NCI-H1092 treated with DMSO at 0.1 percent for 48 hours (cell line): ENCODE measurements around the gene PM20D2.

Source experiments
- DNase-seq: peaks from one replicate; lab custom pipeline; 2025; lab: John Stamatoyannopoulos, UW

Gene PM20D2

DNA sequence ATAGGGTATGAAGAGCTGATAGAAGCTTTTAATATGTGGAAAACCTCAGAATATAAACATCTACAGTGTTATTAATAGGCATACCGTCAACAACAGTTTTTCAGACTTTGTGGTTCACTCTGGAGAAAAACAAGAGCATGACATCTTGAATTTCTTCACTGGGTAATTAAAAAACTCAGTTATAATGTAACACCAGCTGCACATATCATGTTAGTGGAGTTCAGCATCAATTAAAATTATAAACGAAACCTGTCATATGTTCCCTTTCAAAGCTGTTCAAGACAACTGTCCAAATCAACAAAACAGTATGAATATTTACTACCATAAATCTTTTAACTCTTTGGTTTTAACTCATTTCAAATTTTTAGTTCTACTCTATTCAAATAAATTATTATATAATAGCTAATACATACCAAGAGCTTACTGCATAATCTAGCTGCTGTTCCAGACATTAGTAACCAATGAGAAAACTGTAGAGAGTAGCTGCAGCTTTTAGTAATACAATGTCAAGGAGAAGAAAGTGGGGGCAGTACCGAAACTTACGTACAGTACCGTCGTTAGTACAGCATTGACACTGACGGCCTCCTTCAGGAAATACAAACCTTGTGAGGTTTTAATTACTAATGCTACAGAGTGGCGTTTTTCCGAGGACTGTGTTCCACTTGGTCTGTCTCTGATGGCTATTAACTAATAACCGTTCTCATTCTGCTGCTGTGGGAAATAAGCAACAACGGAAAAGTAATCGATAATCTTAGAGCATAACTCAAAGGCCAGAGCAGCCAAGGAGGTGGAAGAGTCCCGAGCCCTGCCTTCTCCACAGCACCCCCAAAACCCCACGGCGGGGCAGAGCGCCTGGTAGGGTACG lies 532 bp upstream of the PM20D2 start:
- no peak for DNase-seq

DNA sequence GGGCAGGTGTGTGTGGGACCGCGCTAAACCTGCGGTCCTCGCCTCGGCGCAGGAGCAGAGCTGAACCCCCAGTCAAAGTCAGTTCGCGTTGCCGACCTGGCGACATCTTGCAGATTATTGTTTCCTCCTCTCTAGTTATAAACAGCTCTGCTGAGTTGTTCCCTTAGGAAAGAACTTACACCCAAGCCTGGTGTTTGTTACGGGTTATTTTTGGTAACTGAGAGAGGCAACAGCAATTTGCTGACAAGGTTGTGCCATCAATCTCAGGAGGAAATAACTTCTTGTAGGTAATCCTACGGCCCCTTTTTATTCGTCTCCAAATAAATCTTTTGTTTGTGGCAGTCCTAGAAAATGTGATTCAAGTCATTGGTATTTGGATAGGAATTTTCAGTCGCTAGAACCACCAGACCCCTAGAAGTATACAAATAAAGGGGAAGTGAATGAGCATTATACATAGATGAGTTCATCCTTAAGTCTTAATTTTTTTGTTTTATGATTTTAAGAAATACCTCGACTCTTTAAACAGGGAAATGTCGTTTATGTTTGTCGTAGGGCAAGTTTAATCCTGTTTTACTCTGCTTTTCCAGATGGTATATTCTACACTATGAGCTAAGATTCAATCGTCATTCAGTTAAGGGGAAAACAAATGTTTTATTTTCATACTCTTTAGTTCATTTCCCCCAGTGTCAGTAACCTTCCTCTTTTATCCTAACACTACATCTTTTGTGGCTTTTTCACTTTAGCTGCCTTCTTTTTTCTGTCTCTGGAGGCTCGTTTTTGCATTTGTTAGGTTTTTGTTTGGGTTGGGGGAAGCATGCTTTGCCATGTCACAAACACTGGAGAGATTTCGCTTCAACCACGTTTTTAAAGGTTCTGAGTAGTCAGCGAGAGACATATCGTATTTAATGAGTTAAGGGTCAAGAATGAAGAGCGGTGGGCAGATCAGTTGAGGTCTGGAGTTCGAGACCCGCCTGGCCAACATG lies 1.2 kb downstream of the PM20D2 start:
- peak; percentile 40 for DNase-seq

DNA sequence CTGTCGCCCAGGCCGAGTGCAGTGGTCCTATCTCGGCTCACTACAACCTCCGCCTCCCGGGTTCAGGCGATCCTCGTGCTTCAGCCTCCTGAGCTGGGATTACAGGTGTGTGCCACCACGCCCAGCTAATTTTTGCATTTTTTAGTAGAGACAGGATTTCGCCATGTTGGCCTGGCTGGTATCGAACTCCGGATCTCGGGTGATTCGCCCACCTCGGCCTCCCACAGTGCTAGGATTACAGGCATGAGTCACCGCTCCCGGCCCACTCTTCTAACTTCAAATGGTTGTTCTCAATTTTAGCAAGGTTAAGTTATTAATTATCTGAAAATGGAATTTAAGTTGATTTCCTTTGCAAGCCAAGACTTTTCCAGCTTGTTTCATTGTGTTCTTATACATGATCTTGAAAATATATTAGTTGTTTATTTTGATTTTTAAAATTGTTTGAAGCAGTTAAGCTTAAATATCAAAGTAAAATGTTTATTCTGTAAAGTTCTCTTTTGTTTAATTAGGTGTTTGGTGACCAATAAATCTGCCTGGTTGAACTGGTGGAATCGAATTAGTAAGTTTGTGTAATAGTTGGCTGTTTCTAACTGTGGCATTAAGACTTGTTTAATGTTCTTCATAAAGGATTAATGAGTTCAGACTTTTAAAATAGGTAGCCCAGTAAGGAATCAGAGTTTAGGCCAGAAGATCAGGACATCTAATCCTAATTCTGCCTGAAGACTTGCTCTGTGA lies 2.3 kb downstream of the PM20D2 start:
- no peak for DNase-seq

DNA sequence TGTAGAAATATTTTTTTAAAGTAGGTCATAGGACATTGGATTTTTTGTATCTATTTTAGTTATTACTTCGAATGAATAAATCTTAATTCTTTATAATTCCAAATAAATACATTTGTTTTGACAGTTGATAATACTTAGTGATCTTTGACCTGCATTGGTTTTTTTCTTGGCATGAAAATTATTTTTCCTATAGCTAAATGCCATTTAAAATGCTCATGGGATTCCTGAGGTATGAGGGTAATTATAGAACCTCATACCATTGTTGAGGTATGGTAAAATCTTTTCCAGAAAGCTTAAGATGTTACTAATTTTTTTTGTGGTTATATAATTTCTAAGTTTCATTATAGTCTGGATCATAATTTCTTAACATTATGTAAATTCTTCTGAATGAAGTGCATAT lies 8.3 kb downstream of the PM20D2 start:
- DNase-seq: no peak

DNA sequence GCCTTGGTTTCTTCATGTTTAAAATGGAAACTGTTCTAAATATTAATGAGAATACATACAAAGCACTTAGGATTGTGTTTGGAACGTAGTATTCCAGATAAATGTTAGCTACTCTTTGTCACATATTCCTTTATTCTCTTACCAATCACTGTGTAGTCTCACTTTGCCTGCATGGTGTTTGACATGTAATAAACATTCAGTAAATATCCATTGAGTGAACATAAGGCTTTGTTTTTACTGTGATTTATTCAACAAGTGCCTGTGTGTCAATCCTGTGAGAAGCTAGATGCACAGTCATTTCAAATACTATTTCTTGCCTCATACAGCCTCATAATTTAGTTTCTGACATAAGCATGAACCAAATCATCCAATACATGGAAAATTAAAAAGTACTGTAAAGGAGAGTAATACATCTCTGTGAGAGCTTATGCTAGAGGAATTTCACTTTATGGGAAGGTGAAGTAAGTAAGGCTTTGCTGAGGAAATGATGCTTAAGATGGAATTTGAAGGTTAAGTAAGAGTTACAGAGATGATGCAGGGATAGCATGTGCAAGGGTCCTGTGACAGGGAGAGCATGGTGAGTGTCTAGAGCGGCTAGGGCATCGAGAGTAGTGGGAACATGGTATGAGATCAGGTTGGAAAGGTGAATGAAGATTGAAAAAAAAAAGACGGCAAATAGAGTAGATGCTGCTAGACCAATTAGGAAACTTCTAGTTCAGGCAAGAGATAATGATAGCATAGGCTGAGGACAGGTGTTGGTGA lies 14.7 kb downstream of the PM20D2 start:
- DNase-seq: no peak

DNA sequence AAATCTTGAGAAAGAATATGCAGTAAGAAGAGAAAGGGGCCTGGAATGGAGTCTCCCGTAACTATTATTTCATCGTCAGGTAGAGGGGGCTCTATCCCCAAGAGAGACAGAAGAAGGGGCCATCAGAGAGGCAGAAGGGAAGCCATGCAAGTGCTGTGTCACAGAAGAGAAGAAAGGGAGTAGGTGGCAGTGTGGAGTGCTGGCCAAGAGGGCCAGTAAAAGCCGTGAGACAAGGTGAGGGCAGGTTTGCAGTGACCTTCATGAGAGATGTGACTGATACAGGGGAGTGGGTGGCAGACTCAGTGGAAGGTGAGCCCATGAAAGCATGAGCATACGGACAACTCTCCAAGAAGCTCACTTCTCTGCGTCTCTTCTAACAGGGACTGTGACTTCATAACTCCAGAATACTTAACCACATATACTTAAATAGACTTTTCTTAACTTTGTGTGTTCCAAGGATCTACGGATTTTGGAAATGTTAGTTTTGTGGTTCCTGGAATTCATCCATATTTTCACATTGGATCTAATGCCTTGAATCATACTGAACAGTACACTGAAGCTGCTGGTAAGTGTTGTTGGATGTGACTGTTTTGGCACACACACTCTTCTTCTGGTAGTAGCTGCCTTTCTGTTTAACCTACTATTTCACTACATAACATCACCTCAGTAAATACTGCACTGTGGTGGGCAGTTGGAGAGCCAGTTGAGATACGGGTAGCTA lies 15.6 kb downstream of the PM20D2 start:
- no peak for DNase-seq

DNA sequence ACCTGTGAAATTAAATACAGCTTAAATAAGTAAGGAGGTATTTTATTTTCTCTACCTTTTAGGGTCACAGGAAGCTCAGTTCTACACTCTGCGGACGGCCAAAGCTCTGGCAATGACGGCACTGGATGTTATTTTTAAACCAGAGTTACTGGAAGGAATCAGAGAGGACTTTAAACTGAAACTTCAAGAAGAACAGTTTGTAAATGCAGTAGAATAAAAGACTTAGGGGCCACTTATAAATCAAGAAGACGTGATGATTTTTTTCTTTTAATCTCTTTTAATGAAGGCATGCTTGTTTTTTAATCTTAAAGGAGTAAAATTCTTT lies 16.2 kb downstream of the PM20D2 start:
- DNase-seq: no peak

DNA sequence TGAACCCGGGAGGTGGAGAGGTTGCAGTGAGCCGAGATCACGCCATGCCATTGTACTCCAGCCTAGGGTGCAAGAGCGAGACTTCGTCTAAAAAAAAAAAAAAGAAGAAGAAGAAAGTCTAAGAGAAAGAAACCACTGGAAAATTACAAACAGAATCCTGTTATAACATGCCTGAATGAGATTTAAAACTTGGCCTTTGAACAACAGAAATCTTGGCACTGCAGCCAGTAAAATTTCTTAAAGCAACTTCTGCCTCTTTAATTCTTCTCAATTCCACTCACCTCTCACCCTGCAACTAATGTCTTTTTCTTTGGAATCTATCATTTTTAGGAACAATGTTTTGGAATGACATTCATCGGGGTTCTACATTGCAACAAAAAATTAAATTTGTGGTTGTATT lies 26.3 kb downstream of the PM20D2 start:
- DNase-seq: no peak

DNA sequence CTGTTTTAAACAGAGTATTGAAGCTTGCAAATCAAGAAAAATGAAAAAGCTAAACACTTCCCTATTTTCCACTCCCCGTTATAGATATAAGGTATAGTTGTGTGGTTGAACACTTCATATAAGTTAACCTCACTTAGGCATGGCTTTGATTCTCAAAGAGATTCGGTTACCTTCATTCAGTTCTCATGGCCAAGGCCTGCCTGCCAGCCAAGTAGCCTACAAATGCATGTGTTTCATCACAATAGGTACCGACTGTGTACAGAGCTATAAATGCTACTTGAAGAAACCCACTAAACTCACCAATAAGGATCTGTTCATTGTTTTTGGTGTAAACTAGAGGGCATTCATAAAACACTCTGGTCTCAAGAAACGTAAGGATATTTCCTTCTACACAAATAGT lies 27.8 kb downstream of the PM20D2 start:
- DNase-seq: no peak

DNA sequence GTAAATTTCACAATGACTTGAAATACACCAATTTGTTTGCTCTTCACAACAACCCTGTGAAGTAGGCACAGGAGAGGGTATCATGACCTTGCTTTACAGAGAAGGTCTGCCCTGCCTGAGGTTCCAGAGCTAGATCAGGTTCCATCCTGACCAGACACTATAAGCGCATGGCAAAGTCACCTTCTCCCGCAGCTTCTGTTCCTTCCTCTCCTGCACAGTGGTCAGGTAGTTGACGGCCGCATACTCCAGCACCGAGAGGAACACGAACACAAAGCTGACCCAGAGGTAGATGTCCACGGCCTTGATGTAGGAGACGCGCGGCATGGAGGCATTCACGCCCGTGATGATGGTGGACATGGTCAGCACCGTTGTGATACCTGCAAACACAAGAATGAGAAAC lies 34.3 kb downstream of the PM20D2 start:
- DNase-seq: no peak

DNA sequence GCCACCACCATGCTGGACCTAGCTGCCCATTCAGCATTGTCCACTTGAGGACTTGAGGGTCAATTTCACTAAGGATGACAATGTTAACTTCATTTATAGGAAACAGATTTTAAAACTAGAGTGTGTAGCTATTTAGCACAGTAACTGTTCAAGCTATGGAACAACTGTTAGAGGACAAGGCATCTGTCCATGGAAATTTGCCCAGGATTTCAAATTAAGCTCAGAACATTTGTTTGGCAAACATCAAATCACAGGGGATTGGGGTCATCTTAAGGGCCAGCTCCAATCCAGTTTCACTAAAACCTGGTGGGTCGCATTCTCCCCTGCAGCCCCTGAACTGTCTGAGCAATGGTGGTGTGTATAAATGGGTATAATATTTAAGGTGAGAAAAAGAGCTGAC lies 35.1 kb downstream of the PM20D2 start:
- no peak for DNase-seq

DNA sequence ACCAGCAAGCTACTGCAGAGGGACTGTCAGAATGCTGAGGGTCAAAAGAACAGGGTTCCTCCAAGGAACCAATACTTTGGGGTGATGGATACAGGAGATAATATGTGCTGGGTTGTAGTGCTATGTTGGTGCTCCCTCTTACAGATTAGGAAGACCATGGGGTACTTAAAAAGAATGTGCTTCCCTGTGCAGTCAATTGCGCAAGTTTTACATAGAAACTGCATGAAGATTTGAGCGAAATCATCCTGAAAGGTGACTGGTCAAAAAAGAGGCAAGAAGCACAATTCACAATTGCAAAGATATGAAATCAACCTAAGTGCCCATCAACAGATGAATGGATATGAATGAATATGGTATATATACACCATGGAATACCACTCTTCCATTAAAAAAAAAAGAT lies 37.4 kb downstream of the PM20D2 start:
- no peak for DNase-seq

DNA sequence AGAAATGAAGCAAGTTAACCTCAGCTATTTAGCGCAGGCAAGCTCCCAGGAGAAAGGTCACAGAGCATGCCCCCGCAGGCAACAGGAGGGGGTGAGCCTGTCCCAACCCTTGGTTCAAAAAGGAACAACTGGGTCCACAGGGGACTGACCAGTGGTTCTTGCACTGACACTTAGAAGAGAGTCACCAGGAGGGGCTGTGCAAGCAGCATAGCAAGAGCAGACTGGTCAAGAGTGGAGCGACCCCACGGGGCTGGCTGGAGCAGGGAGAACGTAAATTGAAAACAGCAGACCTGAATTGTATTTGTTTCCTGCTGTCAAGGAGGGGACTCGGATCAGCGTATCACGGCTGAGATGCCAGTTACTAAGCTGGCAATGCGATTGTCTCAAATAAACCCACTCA lies 38.5 kb downstream of the PM20D2 start:
- no peak for DNase-seq

DNA sequence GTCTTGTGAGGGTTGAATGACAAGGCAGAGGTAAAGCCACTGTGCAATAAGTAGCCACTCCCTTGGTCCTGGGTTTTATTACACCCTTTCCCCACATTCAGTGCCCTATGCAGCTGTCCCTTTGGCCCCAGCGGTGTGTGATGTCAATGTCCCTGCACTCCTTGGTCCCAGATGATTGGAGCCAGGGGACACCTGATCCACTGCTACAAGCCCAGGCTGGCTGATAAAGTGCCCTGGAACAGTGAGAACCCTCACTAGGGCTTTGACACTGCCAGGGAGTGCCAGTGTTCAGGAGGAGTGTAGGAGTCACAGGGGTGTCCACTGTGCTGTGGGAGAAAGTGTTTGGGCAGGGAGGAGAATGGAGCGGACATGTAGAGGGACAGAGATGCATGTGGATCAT lies 40.9 kb downstream of the PM20D2 start:
- no peak for DNase-seq

DNA sequence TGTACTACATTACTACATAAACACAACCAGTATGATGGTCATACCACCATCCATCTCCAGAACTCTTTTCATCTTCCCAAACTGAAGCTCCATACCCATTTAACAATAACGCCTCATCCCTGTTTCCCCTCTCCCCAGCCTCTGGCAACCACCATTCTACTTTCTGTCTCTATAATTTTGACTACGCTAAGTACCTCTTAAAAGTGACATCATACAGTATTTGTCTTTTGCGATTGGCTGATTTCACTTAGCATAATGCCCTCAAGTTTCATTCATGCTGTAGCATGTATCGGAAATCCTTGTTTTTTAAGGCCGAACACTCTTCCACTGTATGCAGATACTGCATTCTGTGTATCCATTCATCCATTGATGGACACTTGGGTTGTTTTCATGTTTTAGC lies 41.6 kb downstream of the PM20D2 start:
- DNase-seq: no peak

DNA sequence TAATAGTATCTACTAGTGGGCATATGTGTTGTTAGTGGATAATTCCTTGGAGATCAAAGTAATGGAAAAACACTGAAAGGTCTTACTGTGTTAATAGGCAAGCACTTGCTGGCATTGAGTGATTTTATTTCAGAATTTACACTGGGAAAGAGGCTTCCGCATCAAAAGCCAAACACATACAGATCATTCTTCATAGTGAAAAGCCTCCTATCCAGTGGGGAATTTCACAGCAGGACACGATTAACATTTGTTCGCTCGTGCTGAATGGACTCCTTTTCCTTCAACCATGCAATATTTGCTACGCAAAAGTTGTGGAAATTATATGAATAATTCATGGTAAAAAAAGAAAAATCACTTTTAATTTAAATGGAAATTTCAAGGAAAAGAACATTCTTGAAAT lies 44.9 kb downstream of the PM20D2 start:
- DNase-seq: no peak

DNA sequence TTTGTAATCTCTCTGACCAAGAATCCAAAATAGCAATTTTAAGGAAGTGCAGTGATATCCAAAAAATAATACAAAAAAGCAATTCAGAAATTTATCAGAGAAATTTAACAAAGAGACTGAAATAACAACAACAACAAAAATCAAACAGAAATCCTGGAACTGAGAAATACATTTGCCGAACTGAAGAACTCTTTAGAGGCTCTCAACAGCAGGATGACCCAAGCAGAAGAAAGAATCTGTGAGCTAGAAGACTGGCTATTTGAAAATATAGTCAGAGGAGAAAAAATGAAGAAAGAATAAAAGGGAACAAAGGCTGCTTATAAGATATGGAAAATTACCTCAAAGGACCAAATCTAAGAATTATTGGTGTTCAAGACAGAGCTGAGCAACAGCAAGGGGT lies 48.7 kb downstream of the PM20D2 start:
- DNase-seq: no peak

DNA sequence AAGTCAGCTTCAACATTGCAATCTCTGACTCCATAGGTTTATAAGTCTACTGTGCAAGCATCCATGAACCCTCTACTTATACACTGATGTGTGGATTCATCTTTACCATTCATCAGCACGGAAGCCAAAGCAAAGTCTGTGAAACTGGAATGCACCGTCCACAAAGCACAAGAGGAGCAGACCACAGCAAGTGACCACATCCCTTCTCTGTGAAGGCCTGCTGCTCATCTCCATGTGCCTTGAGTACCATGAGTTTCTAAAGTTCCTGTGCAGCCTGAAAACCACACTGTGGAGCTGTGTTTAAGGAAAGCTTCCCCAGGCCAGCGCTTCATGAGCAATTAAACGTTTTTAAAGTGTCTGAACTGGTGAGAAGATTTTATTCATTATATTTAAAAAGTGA lies 51.3 kb downstream of the PM20D2 start:
- DNase-seq: no peak

DNA sequence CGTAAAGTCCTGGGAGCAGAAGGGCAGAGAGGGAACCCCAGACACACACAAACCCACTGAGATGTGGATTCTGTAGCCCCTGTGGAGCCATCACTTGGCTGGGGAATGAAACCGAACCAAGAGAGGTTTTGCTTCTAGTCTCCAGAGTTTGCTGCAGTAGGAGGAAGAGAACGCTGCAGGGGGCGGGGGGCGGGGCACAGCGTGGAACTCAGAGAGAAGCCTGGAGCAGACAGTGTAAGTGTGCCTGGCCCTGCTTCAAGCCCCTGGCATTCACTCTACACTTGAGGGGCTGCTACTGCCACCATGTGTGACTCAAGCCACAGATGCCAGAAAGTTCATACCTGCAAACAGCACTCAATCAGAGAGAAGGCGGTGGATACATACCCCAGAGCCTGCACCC lies 52.4 kb downstream of the PM20D2 start:
- DNase-seq: no peak

DNA sequence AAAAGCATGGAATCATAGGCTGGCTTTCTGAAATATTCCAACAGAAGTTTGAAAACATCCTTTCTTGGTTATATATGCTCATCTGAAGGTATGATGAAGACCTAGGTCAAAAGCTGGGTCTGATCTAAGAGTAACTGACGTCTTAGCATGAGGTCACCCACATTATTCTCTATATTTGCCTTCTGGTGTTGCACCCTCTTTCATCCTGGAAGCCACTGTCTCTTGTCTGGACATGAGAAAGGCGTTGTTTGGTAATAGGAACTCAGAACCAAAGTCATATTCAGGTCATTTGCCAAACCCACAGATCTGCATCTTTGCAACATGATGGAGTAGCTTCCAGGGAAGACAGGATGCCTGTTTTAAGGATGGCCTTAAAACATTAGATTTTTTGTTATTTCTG lies 53.7 kb downstream of the PM20D2 start:
- DNase-seq: no peak

DNA sequence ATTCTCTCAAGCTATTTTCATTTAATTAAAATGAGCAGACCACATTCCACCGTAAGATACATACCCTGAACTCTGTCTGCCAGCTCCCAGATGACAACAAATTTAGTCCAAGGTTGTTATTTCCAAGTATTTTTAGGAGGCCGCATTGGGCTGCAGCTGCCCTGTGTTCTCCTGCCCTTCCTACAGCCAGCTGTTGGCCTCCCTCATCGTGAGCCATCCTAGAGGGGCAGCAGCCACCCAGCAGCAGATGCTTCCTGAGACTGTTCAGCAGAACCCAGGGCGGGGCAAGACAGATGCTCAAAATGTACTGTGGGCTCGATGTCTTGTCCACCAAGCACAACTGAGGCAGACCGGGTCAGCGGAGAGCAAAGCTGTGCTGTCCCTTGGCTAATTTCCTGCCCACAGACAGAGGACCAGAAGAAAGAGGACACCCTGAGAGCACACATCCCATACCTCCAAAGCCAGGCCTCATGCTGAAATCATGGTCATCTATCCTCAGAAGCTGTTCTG lies 54.9 kb downstream of the PM20D2 start:
- DNase-seq: no peak
